Trophoblast cell (in vitro differentiated cells and primary cell): Measurements from ENCODE around the gene PRKCH.

Experiments
- DNase-seq, 2 donors: peaks; one replicate each; pipeline ENCODE4 v3.0.0-alpha.2; 2016
- H2AFZ ChIP-seq: 2 replicates; pipeline ENCODE4 v1.6.1; 2013; ENCODE audit warnings: low read length, moderate library complexity, mild to moderate bottlenecking; ENCODE audit not compliant: insufficient read depth, poor library complexity
- H2AK5ac ChIP-seq: 2 replicates; pipeline ENCODE4 v1.6.1; 2013; ENCODE audit warnings: mild to moderate bottlenecking, low read length
- H2BK120ac ChIP-seq: 2 replicates; pipeline ENCODE4 v1.6.1; 2013; ENCODE audit warnings: low read length, mild to moderate bottlenecking, moderate library complexity; ENCODE audit not compliant: insufficient read depth, poor library complexity
- H2BK12ac ChIP-seq: 2 replicates; pipeline ENCODE4 v1.6.1; 2013; ENCODE audit warnings: mild to moderate bottlenecking, low read length, moderate library complexity
- H2BK5ac ChIP-seq: 2 replicates; pipeline ENCODE4 v1.6.1; 2013; ENCODE audit warnings: low read length, low read depth, moderate library complexity, mild to moderate bottlenecking; ENCODE audit not compliant: poor library complexity
- H3K14ac ChIP-seq: 2 replicates; pipeline ENCODE4 v1.6.1; 2013; ENCODE audit warnings: mild to moderate bottlenecking, low read length
- H3K18ac ChIP-seq: 2 replicates; pipeline ENCODE4 v1.6.1; 2013; ENCODE audit warnings: mild to moderate bottlenecking, low read length
- H3K23ac ChIP-seq: 2 replicates; pipeline ENCODE4 v1.6.1; 2013; ENCODE audit warnings: low read length
- H3K27ac ChIP-seq: 2 replicates; pipeline ENCODE4 v1.5.1; 2013; ENCODE audit warnings: low read depth, mild to moderate bottlenecking, inconsistent platforms, low read length, moderate library complexity
- H3K27me3 ChIP-seq: 2 replicates; pipeline ENCODE4 v1.6.1; 2013; ENCODE audit warnings: inconsistent platforms, mild to moderate bottlenecking, low read length, moderate library complexity; ENCODE audit not compliant: insufficient read depth
- H3K36me3 ChIP-seq, 2 experiments: 1 replicate in 1 of 2; 2 replicates in 1 of 2; pipeline ENCODE4 v1.6.1; 2013; ENCODE audit warnings: low read length in 2 of 2, mild to moderate bottlenecking in 2 of 2, moderate library complexity in 1 of 2; ENCODE audit not compliant: insufficient read depth in 2 of 2, control insufficient read depth in 1 of 2
- H3K4ac ChIP-seq: 2 replicates; pipeline ENCODE4 v1.6.1; 2013; ENCODE audit warnings: low read depth, mild to moderate bottlenecking, low read length, moderate library complexity
- H3K4me1 ChIP-seq, 2 experiments: 1 replicate in 1 of 2; 2 replicates in 1 of 2; pipeline ENCODE4 v1.6.1; 2013; ENCODE audit warnings: low read length in 2 of 2, mild to moderate bottlenecking in 2 of 2, moderate library complexity in 1 of 2; ENCODE audit not compliant: insufficient read depth in 2 of 2, control insufficient read depth in 1 of 2
- H3K4me2 ChIP-seq: 2 replicates; pipeline ENCODE4 v1.6.1; 2013; ENCODE audit warnings: inconsistent platforms, mild to moderate bottlenecking, low read length, moderate library complexity
- H3K4me3 ChIP-seq: 2 replicates; pipeline ENCODE4 v1.5.1; 2013; ENCODE audit warnings: mild to moderate bottlenecking, low read depth, low read length, inconsistent platforms
- H3K79me1 ChIP-seq: one replicate; pipeline ENCODE4 v1.6.1; 2013; ENCODE audit warnings: low read length
- H3K79me2 ChIP-seq: 2 replicates; pipeline ENCODE4 v1.6.1; 2013; ENCODE audit warnings: low read length, mild to moderate bottlenecking; ENCODE audit not compliant: control insufficient read depth, insufficient read depth, poor library complexity
- H3K9ac ChIP-seq: 2 replicates; pipeline ENCODE4 v1.6.1; 2013; ENCODE audit warnings: mild to moderate bottlenecking, low read length
- H3K9me3 ChIP-seq: 2 replicates; pipeline ENCODE4 v1.6.1; 2013; ENCODE audit warnings: low read depth, mild to moderate bottlenecking, control low read depth, inconsistent platforms, low read length; ENCODE audit not compliant: insufficient read depth
- H4K12ac ChIP-seq: 2 replicates; pipeline ENCODE4 v1.6.1; 2013; ENCODE audit warnings: low read depth, mild to moderate bottlenecking, low read length, moderate library complexity
- H4K8ac ChIP-seq: 2 replicates; pipeline ENCODE4 v1.6.1; 2013; ENCODE audit warnings: low read depth, mild to moderate bottlenecking, low read length, moderate library complexity
- H4K91ac ChIP-seq: one replicate; pipeline ENCODE4 v1.6.1; 2013; ENCODE audit warnings: low read depth, mild to moderate bottlenecking, low read length, moderate library complexity
- WGBS: extraction: QIAGEN DNeasy Blood & Tissue Kit; methylation state at CpG from one replicate; pipeline ENCODE4 v1.1.7; 2013; ENCODE audit warnings: missing lambda C conversion rate; ENCODE audit not compliant: insufficient read length, insufficient coverage; ENCODE audit errors: extremely low coverage; 5-methylcytosine and 5-hydroxymethylcytosine counted together

The PRKCH gene

GRCh38 chr14:61492474-61492873 lies 171.1 kb downstream of the PRKCH start:
- H2AFZ ChIP-seq, result no peak overlapping the region

GRCh38 chr14:61493239-61493638 lies 171.9 kb downstream of the PRKCH start:
- Histone ChIP-seq H3K79me2 (peaks cover 2% of the 10 kb centered on the region), H2AK5ac (no peak overlapping the region), H2BK120ac (peak overlapping the region; percentile 29), H3K23ac (no peak overlapping the region), H3K4me3 (no peak overlapping the region), H4K91ac (peak overlapping the region; percentile 53), H3K4me2 (peak overlapping the region; percentile 3), H3K9ac (no peak overlapping the region), H3K27ac (peak overlapping the region; percentile 88), H3K4ac (peak overlapping the region; percentile 57), H2BK5ac (peak overlapping the region; percentile 61), H3K79me1 (peaks cover 20% of the 10 kb centered on the region), H4K12ac (no peak overlapping the region), H2BK12ac (peak overlapping the region; percentile 39), H3K9me3 (no peaks in the 10 kb centered on the region), H4K8ac (peak overlapping the region; percentile 62), H3K18ac (peak overlapping the region; percentile 1), H3K4me1 (peaks cover 11 to 18% of the 10 kb centered on the region in 2 experiments), H3K36me3 (peaks cover 11 to 26% of the 10 kb centered on the region in 2 experiments), H3K14ac (peak overlapping the region; percentile 8), H2AFZ (no peak overlapping the region), H3K27me3 (no peaks in the 10 kb centered on the region)
- no CpG with 5 or more reads among the region's 3 CpGs for WGBS
- peak; percentile 61 to 76 for DNase-seq

More at GRCh38 chr14:61492474-61492873, 171.1 kb downstream of the PRKCH start:
- Histone ChIP-seq H3K36me3 (peaks cover 11 to 26% of the 10 kb centered on the region in 2 experiments), H2BK12ac (peak overlapping the region; percentile 39), H2BK120ac (peak overlapping the region; percentile 29), H4K12ac (no peak overlapping the region), H3K9me3 (no peaks in the 10 kb centered on the region), H3K4ac (no peak overlapping the region), H3K4me1 (peaks cover 11 to 18% of the 10 kb centered on the region in 2 experiments), H3K18ac (no peak overlapping the region), H3K27ac (peak overlapping the region; percentile 88), H4K8ac (peak overlapping the region; percentile 24), H2BK5ac (peak overlapping the region; percentile 48), H3K79me2 (peaks cover 2% of the 10 kb centered on the region), H2AK5ac (peak overlapping the region; percentile 4), H3K4me3 (no peak overlapping the region), H4K91ac (peak overlapping the region; percentile 40), H3K4me2 (no peak overlapping the region), H3K9ac (no peak overlapping the region), H3K79me1 (peaks cover 20% of the 10 kb centered on the region), H3K23ac (no peak overlapping the region), H3K14ac (peak overlapping the region; percentile 8), H3K27me3 (no peaks in the 10 kb centered on the region)
- no peak for DNase-seq
- no CpG with 5 or more reads among the region's 3 CpGs for WGBS

GRCh38 chr14:61494018-61494417 lies 172.6 kb downstream of the PRKCH start:
- Histone ChIP-seq H3K27ac (no peak overlapping the region), H2AK5ac (no peak overlapping the region), H3K18ac (no peak overlapping the region), H2AFZ (no peak overlapping the region), H3K36me3 (peaks cover 11 to 26% of the 10 kb centered on the region in 2 experiments), H3K9ac (no peak overlapping the region), H3K27me3 (no peaks in the 10 kb centered on the region), H3K4me1 (peaks cover 13 to 23% of the 10 kb centered on the region in 2 experiments), H4K12ac (no peak overlapping the region), H3K4me3 (no peak overlapping the region), H3K9me3 (no peaks in the 10 kb centered on the region), H2BK12ac (no peak overlapping the region), H3K4me2 (no peak overlapping the region), H3K23ac (no peak overlapping the region), H3K14ac (no peak overlapping the region), H3K4ac (no peak overlapping the region), H3K79me1 (peaks cover 25% of the 10 kb centered on the region), H2BK120ac (peak overlapping the region; percentile 21), H4K91ac (no peak overlapping the region), H2BK5ac (peak overlapping the region; percentile 61), H4K8ac (no peak overlapping the region), H3K79me2 (peaks cover 2% of the 10 kb centered on the region)
- WGBS, result no CpG with 5 or more reads among the region's 1 CpG
- no peak for DNase-seq

- no peak overlapping the region for H4K8ac ChIP-seq
- H3K4me2 ChIP-seq, result no peak overlapping the region
- H4K91ac ChIP-seq, result peak overlapping the region; percentile 21
- H3K79me2 ChIP-seq, result peaks cover 3% of the 10 kb centered on the region
- H3K23ac ChIP-seq, result no peak overlapping the region
- H3K79me1 ChIP-seq, result peaks cover 24% of the 10 kb centered on the region
- no peak overlapping the region for H2BK5ac ChIP-seq
- no peak overlapping the region for H3K14ac ChIP-seq
- no peak overlapping the region for H3K9ac ChIP-seq
- WGBS, result no CpG with 5 or more reads among the region's 5 CpGs
- no peak overlapping the region for H3K4me3 ChIP-seq
- H3K18ac ChIP-seq, result peak overlapping the region; percentile 6
- H3K4ac ChIP-seq, result no peak overlapping the region
- H3K36me3 ChIP-seq, result peaks cover 8 to 18% of the 10 kb centered on the region in 2 experiments
- H3K4me1 ChIP-seq, result peaks cover 13 to 21% of the 10 kb centered on the region in 2 experiments
- H2BK120ac ChIP-seq, result no peak overlapping the region
- no peak overlapping the region for H2AFZ ChIP-seq
- no peak overlapping the region for H2AK5ac ChIP-seq
- H3K27me3 ChIP-seq, result no peaks in the 10 kb centered on the region
- no peak overlapping the region for H2BK12ac ChIP-seq
- no peak overlapping the region for H4K12ac ChIP-seq
- H3K9me3 ChIP-seq, result no peaks in the 10 kb centered on the region
- no peak overlapping the region for H3K27ac ChIP-seq
- no peak for DNase-seq
Measured at GRCh38 chr14:61495809-61496208, 174.4 kb downstream of the PRKCH start.
